Inflammatory macrophage treated with lipopolysaccharide for 1 hour (primary cell): Measurements from ENCODE around the gene DSC3.
"Not testable (repeated sequence)": the region's sequence is repeated elsewhere in the genome, so short reads cannot be mapped to it uniquely, and the experiment has no call there.

Experiments
- DNase-seq, 2 donors: peaks; one replicate each; pipeline ENCODE4 v3.0.0-alpha.2; 2020 to 2022

Gene DSC3

GRCh38 chr18:31040686-31041270, 1.8 kb downstream of the DSC3 start:
- no peak for DNase-seq

GRCh38 chr18:31039426-31039825, 3.1 kb downstream of the DSC3 start:
- no peak for DNase-seq

- DNase-seq = not testable (repeated sequence)
Measured at GRCh38 chr18:31037686-31038085, 4.9 kb downstream of the DSC3 start.

DNA sequence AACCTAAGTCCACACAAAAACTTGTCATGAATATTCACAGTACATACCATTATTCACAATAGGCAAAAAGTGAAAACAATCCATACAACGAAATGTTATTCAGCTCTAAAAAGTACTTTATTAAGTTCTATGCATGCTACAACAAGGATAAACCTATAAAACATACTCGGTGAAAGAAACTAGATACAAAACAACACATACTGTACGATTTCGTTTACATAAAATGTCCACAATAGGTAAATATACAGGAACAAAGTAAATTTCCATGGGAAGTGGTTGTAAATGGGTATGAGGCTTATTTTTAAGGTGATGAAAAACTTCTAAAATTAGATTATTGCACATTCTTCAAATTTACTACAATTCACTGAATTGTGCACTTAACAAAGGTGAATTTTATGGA, 8.0 kb downstream of the DSC3 start:
- DNase-seq = no peak

GRCh38 chr18:31030574-31031278, 11.8 kb downstream of the DSC3 start:
- no peak for DNase-seq

- DNase-seq = no peak
Measured at GRCh38 chr18:31015715-31016434, 26.7 kb downstream of the DSC3 start.

DNA sequence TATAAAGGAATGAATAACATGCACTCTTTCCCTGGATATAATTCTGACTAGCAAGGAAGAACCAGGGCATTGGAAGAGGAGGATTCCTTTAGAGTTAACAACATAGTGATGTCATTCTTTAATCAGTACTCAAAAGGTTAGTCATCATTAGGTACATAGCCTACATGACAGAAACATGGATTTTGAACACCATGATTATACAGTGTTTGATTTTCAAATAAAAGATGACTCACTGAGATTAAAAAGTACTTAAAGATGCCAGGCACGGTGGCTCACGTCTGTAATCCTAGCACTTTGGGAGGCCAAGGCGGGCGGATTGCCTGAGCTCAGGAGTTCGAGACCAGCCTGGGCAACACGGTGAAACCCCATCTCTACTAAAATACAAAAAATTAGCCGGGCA, 31.1 kb downstream of the DSC3 start:
- not testable (repeated sequence) for DNase-seq

- DNase-seq = no peak
Measured at GRCh38 chr18:31010601-31011000, 31.9 kb downstream of the DSC3 start.

- DNase-seq = no peak
Measured at GRCh38 chr18:30999887-31000628, 42.5 kb downstream of the DSC3 start.

DNA sequence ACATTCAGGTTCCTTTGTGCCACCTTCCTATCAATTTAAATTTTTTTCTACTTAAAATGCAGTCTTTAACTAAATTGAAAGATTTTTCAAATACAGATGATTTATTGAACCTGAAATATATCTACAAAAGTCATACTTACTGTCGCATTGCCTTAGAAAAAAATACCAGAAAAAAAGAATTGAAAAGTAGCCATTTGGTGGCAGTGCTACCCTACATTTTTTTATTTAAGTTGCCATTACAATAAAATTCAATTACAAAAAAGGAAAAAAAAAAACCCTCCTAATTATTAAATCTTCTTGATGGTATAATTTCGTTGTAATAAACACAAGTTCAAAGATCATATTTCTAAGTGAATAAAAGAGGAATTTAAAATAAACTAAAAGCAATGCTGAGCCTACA, 43.4 kb downstream of the DSC3 start:
- peak; percentile 6 to 25 for DNase-seq

DNA sequence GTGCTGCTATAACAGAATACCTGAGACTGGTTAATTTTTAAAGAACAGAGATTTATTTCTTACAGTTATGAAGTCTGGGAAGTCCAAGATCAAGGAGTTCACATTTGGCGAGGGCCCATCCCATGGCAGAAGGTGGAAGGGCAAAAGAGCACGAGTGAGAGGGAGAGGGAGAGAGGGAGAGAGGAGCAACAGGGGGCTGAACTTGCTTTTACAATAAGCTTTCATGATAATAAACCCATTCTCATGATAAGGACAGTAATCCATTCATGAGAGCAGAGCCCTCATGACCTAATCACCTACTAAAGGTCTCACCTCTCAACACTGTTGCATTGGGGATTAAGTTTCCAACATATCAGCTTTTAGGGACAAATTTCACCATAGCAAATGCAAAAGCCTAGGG, 45.3 kb downstream of the DSC3 start:
- no peak for DNase-seq

DNA sequence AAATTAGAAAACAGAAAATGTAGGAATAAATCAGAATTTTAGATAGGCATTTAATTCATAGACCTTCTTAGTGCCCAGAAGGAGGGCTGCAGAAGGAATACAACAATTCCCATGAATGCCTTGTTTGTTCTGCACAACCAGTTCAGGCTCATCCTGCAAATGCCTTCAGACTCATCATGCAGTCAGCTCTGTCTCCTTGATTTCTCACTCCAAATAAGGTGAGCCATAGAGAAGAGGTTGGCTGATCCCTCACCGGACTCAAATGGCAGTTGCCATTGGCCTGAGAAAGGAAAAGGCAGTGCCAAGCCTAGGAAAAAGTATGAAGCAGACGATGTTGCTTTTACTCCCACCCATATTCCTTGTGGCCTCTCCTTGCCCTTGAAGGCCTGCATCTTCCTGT, 50.3 kb downstream of the DSC3 start:
- no peak for DNase-seq

GRCh38 chr18:30991397-30991796, 51.1 kb downstream of the DSC3 start:
- no peak for DNase-seq

- DNase-seq = no peak
Measured at GRCh38 chr18:30989141-30989540, 53.4 kb downstream of the DSC3 start.

- DNase-seq = no peak
Measured at GRCh38 chr18:30988440-30988839, 54.1 kb downstream of the DSC3 start.

- DNase-seq = peak; percentile 5 to 9
Measured at GRCh38 chr18:30987467-30988241, 54.9 kb downstream of the DSC3 start.

GRCh38 chr18:30985753-30986152, 56.8 kb downstream of the DSC3 start:
- no peak for DNase-seq

- no peak for DNase-seq
Measured at GRCh38 chr18:30982285-30982992, 60.1 kb downstream of the DSC3 start.

DNA sequence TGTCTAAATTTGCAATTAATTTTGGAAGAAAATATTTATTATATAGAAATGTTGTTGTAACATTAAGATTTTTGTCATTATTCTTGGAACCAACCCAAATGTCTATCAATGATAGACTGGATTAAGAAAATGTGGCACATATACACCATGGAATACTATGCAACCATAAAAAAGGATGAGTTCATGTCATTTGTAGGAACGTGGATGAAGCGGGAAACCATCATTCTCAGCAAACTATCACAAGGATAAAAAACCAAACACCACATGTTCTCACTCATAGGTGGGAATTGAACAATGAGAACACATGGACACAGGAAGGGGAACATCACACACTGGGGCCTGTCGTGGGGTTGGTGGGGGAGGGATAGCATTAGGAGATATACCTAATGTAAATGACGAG, 64.5 kb downstream of the DSC3 start:
- not testable (repeated sequence) for DNase-seq

DNA sequence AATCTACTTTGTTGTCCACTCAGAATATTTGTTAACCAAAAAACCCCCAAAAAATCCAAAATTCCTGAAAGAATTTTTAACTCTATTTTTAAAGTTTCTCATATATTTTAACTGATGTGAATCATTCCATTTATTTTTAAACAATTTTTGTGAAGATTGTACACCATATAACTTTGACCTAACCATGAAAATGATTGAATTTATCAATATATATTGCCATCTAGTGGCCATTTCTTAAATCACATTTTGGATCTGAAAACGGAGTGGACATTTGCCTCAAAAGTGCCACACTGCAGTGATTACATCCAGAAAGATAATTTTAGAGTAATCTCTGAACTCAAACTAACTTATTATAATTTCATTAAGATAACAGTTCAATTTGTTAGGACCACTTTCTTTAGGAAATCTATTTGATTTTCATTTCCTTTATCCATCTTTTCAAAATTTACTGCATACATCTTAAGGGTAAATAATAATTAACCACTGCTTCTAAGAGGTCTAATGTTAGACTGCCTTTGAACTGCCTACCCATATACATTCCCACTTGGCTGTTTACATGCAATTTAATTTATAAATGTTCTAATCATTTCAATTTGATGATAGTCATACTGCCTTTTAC, 71.1 kb downstream of the DSC3 start:
- DNase-seq = peak; percentile 13 to 78

DNA sequence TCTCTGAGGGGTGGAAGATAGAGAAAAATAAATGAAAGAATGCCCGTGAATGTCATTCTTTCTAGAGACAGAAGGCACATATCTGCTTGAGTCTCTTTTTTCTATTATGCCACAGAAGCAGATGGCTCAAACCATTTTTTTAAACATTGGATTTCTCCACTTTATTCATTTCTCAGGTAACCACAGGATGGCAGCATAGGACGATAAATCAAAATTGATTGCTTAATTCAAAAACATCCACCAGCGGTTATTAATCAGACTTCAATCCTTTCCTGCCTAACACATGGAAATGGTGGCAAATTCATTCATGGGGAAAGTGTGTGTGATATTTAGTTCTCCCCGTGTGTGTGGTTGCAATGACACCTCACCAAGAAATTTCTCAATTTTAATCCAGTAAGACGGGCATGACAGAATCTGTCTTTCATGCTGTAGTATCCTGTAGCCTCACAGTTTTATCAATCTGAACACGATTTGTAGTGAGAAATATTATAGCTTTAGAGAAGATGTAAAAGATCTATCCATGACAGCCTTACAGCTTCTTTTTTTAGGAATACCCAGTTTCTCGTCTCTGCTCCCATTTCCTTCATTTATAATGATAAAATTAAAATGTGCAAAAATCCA, 72.2 kb downstream of the DSC3 start:
- DNase-seq = peak in 1 of 2 donors; percentile 32
